Superior temporal gyrus (tissue), 1 donor: ENCODE measurements around the gene GTF3C1.

ENCODE experiments used
- DNase-seq: peaks from one replicate; pipeline ENCODE4 v3.0.0-alpha.2; 2016; ENCODE audit errors: extremely low spot score

GTF3C1 gene

DNA sequence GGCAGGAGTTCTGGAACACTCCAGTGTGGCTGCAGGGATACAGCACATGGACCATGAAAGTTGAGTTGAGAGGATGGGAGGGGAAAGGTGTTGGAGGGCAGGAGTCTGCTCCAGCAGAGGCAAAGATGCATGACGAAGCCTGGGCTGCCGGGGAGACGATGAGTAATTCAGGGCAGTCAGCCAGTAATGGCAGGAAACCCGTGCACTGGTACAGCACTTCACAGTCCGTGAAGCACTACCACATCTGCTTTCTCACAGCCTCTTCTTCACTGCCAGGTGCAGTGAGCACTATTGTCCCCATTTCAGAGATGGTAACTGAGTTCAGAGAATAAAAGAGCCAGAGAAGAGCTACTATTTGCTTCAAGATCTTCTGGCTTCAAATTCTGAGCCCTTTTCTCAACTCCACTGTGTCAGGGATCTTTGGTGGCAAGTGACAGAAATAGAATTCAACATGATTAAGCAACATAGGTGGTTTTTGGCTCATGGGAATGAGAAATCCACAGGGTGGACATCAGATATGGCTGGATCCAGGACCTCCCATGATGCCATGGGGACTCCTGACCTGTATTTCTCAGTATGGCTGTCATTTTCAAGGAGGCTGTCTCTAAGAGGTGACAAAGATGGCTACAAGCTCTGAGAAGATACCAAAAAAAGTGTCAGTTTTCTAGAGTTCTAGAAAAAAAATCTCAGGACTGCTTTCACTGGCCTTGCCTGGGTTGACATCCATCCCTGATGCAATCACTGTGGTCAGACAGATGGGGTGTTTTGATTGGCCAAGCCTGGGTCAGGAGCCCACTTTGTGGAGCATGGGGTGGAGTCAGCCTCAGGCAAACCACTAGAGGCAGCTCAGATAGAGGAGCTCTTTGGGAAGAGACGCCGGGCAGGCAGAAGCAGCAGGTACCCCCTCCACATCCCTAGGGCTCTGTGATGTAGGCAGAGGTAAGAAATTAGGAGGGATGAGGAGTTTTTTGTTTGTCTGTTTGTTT lies 123.0 kb downstream of the GTF3C1 start:
- no peak for DNase-seq

DNA sequence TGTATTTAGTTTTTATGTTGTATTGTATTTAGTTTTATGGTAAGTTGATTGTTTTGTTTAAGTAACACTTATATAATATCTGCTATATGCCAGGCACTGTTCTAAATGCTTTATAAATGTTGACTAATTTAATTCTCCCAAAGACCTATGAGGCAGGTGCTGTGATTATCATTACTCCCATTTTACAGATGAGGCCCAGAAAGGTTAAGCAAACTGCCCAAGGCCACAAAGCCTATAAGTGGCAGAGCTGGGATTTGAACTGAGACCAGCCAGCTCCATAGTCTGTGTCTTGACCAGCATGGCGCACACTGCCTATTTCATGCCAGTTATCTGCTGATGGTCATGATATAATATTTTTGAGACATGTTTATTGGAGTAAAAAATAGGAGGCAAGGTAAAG lies 123.8 kb downstream of the GTF3C1 start:
- no peak for DNase-seq

DNA sequence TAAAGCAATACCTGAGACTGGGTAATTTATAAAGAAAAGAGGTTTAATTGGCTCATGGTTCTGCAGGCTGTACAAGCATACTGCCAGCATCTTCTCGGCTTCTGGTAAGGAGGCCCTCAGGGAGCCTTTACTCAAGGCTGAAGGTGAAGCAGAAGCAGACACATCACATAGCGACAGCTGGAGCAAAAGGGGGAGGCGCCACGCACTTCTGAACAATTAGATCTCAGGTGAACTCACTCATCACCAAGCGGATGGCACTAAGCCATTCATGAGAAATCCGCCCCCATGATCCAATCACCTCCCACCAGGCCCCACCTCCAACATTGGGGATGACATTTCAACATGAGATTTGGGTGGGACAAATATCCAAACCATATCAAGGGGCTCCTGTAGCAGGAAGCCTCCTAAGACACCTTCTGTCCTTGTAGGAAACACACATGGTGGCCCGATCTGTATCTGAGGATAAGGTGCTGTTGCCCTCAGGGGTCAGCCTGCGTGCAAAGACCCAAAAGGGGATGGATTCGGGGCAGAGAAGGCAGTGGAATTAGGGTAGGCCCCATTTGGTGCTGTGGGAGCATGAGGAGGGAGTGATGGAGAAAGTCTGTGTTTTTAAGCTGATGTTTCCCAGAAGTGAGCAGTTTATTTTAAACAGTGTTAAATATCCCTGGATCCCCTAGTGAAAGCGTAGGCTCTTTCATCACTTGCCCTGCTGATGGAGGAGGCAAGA lies 124.8 kb downstream of the GTF3C1 start:
- DNase-seq, result no peak

DNA sequence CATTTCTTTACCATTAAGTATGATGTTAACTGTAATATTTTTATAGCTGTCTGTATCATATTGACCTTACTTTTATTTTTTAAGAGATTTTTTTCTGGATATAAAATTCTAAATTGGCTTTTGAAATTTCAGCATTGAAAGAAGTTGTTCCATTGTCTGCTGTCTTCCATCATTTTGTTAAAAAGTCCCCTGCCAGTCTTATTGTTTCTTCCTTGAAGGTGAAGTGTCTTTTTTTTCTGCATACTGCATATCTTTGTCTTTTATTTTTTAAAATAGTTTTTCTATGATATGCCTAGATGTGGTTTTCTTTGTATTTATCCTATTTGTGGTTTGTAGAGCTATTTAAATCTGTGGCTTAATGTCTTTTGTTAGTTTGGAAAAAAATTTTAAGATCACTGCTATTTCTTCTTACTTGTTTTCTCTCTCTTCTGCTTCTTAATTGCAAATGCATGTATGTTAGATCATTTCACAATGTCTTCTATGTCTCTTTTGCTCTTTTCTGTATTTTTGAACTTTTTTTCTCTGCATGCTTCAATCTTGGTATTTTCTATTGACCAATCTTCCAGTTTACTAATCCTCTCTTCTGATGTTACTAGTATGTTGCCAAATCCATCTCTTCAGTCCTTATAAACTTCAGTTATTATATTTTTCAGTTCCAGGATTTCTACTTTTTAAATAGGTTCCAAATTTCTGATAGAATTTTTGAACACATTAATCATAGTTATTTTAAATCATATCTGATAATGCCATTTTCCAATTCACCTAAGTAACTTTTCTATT lies 127.6 kb downstream of the GTF3C1 start:
- no peak for DNase-seq

GRCh38 chr16:27417047-27417671 lies 132.6 kb downstream of the GTF3C1 start:
- DNase-seq, result no peak

GRCh38 chr16:27414788-27415431 lies 134.8 kb downstream of the GTF3C1 start:
- DNase-seq, result no peak

- DNase-seq, result no peak
Measured at GRCh38 chr16:27413956-27414355, 135.8 kb downstream of the GTF3C1 start.

DNA sequence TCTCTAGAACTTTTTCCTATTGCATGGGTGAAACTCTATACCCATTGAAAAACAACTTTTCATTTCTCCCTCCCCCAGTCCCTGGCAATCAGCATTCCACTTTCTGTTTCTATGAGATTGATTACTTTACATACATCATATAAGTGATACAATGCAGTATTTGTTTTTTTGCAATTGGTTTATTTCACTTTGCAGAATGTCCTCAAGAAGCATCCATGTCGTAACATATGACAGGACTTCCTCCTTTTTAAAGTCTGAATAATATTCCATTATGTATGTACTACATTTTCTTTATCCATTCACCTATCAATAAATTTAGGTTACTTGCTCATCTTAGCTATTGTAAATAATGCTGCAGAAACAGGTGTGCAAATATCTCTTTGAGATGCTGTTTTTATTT lies 139.0 kb downstream of the GTF3C1 start:
- DNase-seq, result no peak
